Activated naive CD4-positive, alpha-beta T cell treated with anti-CD3 and anti-CD28 coated beads, Interleukin-2, amount 50 U/mL, for 16 hours (primary cell): ENCODE data around the gene LTBP4.
A peak's percentile ranks its signal among the peaks of the same experiment; 100 is the strongest.
"Not testable (repeated sequence)": the region's sequence is repeated elsewhere in the genome, so short reads cannot be mapped to it uniquely, and the experiment has no call there.

Source experiments
- DNase-seq: peaks from one replicate; pipeline ENCODE4 v3.0.0-alpha.2; 2020

LTBP4 gene

DNA sequence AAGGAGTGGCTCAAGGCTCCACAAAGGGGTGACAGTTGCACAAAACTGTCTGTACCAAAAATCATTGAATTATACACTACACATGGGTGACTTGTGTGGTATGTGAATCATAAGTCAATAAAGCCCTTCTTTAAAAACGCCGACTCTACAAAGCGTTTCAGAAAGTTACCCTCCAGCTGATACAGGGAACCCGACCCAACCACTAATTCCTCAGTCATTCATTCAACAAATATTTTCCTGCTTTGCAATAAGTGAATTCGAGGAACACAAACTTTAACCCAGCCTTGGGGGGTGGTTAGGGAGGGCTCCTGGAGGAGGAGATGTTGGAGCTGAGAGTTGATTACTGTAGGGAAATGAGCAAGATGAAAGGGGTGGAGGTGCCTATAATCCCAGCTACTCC is 32.0 kb downstream of the LTBP4 start:
- no peak for DNase-seq

DNA sequence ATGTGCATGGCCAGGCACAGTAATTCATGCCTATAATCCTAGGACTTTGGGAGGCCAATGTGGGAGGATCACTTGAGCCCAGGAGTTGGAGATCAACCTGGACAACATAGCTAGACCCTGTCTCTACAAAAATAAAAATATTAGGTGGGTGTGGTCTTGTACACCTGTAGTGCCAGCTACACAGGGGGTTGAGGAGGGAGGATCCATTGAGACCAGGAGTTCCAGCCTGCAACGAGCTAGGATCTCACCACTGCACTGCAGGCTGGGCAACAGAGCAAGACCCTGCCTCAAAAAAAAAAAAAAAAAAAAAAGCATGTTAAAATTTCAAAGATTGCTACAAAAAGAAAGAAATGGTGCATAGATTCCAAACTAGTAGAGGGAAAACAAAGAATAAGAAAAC is 37.2 kb downstream of the LTBP4 start:
- no peak for DNase-seq

- DNase-seq = no peak
These were observed 38.4 kb downstream of the LTBP4 start for GRCh38 chr19:40639638-40639982.

DNA sequence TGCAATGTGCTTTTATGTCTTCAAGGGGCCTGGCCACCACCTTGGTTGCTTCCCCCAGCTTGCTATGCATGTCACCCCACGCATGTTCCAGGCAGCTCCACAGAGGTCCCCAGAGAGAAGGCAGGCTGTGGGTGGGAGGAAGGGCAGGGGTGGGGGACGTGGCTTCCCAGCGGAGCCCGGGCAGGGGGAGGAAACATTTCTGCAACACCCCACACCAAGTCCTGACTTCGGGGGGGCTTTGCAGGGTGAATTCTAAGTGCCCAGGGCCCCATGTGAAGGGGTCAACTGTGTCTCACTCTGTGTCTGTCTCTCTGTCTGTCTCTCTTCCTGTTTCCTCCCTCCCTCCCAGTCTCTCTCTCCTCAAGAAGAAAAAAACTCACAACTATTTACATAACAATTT is 39.6 kb downstream of the LTBP4 start:
- no peak for DNase-seq

DNA sequence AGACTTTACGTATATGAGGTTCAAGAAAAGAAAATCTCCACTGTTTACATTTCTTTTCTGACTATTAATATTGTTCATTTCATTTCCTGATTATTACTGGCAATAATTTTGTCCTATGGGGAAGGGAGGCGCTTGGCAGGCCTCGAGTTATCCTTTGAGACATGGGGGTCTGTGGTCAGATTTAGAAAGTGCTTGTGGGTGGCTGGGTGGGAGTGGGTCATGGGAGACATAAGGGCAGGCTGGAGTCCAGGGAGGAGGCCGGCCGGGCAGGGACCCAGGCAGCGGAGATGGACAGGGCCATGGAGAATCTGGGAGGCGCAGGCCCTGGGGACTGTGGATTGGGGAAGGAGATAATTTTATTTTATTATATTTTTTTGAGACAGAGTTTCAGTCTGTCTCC is 40.1 kb downstream of the LTBP4 start:
- no peak for DNase-seq

GRCh38 chr19:40642051-40642706 is 41.0 kb downstream of the LTBP4 start:
- DNase-seq = no peak

- no peak for DNase-seq
These were observed 41.7 kb downstream of the LTBP4 start for GRCh38 chr19:40642757-40643305.

DNA sequence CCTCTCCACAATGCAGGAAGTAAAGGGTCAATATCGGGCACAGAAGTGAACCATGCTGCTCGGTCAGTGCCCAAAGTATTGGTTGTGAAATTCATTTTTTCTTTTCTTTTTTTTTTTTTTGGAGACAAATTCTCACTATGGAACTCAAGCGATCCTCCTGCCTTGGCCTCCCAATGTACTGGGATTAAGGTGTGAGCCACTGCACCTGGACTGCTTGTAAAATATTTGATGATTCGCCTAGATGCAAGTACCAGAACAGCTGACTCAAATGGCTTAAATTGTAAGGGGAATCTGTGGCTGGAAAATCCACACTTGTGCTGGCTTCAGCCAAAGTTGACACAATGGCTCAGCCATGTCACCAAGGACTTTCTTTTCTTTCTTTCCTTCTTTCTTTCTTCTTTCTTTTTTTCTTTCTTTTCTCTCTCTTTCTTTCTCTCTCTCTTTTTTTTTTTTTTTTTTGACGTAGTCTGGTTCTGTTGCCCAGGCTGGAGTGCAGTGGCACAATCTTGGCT is 45.6 kb downstream of the LTBP4 start:
- DNase-seq = no peak

- not testable (repeated sequence) for DNase-seq
These were observed 48.9 kb downstream of the LTBP4 start for GRCh38 chr19:40649903-40650675.

DNA sequence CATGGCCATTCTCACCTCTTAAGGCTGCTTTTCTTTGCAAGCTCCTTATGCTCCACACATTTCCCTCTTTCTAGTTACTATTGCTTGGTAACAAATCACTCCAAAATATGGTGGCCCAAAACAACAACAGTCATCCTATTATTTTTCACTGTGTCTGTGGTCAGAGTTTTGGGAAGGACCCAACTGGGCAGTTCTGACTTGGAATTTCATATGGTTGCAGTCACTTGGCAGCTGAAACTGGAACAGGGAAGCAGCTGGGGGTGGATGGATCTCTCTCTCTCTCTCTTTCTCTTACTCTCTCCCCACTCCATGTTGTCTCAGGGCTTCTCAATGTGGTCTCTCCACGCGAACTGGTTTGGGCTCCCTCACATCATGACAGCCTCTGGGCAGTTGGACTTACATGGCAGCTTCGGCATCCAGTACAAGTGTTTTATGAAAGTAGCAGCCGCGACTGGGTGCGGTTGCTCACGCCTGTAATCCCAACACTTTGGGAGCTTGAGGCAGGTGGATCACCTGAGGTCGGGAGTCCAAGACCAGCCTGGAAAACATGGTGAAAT is 49.7 kb downstream of the LTBP4 start:
- no peak for DNase-seq

GRCh38 chr19:40652303-40652702 is 51.1 kb downstream of the LTBP4 start:
- DNase-seq = not testable (repeated sequence)

- not testable (repeated sequence) for DNase-seq
These were observed 54.5 kb downstream of the LTBP4 start for GRCh38 chr19:40655684-40656083.

DNA sequence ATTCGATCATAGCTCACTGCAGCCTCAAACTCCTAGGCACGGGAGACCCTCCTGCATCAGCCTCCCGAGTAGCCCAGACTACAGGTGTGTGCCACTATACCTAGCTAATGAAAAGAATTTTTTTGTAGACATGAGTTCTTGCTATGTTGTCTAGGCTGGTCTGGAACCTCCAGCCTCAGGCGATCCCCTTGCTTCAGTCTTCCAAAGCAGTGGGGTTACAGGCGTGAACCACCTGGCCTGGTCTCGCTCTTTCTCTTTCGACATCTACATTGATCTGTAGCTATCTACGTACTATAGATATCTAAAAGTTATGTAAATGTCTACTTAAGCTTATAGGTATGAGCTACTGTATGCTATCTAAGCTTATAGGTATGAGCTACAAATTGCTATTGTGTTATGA is 56.9 kb downstream of the LTBP4 start:
- no peak for DNase-seq

- DNase-seq = no peak
These were observed 57.9 kb downstream of the LTBP4 start for GRCh38 chr19:40659116-40659515.

DNA sequence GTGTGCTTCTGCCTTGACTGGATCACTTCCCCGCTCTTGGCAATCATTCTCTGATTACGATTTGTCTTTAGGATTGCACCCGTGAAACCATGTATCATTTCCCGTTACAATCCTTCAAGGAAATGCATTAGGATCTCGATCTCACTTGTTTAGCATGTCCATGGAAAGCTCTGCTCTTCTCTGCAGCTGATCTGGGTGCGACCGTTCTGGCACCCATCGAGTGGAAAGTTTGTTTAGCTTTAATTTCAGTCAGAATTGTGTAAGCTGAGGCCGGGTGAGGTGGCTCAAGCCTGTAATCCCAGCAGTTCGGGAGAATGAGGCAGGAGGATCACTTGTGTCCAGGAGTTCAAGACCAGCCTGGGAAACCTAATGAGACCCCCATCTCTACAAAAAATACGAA is 58.4 kb downstream of the LTBP4 start:
- DNase-seq = no peak

DNA sequence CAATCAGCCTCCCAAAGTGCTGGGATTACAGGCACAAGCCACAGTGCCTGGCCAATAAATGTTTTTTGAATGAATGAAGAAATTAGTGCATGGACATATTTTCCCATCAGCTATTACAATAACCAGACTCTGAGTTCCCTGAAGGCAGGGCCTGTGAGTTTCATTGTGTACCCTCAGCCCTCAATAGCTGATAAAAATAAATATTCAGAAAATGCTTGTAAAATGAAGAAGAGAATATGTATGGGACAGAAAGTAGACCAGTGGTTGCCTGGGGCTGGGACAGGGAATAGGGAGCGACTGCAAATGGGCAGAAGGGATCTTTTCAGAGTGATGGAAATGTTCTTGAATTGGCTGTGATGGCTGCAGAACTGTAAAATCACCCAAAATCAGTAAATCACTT is 60.4 kb downstream of the LTBP4 start:
- no peak for DNase-seq

- peak; percentile 93 for DNase-seq
These were observed 61.9 kb downstream of the LTBP4 start for GRCh38 chr19:40662925-40663694.

- no peak for DNase-seq
These were observed 62.8 kb downstream of the LTBP4 start for GRCh38 chr19:40663695-40664692.

- no peak for DNase-seq
These were observed 65.8 kb downstream of the LTBP4 start for GRCh38 chr19:40666803-40667438.

DNA sequence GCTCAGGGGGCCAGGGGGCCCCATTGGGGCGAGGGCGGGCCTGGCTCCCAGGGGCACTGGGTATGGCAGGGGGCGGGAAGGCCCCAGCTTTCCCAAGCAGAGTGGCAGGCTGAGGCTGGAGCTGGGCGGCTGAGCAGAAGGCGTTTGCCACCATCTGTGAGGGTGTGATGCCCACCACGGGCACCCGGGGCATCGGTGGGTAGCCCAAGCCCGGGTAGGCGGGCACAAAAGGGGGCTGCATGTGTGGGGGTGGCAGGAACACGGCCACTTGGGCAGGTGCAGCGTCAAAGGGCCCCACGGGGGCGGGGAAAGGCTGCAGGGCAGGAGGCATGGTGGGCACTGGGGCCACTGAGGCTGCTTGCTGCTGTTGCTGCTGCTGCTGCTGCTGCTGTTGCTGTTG is 66.4 kb downstream of the LTBP4 start:
- no peak for DNase-seq

DNA sequence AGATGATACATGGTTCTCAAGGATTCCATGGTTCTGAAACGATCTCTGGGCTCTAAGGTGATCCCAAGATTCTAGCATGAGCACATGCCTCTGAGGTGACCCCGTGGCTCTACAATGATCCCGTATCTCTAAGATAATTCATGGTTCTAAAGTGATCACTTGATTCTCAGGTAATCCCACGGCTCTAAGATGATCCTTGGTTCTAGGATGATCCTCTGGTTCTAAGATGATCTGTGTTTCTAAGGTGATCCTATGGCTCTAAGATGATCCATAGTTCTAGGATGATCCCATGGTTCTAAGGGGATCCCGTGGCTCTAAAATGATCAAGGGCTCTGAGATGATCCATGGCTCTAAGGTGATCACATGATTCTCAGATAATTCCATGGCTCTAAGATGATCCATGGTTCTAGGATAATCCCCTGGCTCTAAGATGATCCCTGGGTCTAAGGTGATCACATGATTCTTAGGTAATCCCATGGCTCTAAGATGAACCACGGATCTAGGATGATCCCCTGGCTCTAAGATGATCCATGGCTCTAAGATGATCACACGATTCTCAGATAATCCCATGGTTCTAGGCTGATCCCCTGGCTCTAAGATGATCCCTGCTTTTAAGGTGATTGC is 67.9 kb downstream of the LTBP4 start:
- DNase-seq = no peak
